HEK293 (cell line): ENCODE measurements around the gene MAMDC2.

Experiments
- GLI2 ChIP-seq: fragments of 450-650 bp; formaldehyde crosslinking; IDR thresholded peaks from 2 replicates; pipeline ENCODE4; 2017; ENCODE audit warnings: missing biosample characterization, missing genetic modification characterization, low read depth, borderline replicate concordance
- SETDB1 ChIP-seq: IDR thresholded peaks from one replicate; pipeline ENCODE4 v1.6.1; 2017; ENCODE audit warnings: mild to moderate bottlenecking, low read length, moderate library complexity, mixed read lengths; ENCODE audit not compliant: insufficient read length
- YY1 ChIP-seq: fragments of 450-650 bp; formaldehyde crosslinking; IDR thresholded peaks from 2 replicates; pipeline ENCODE4 v1.5.1; 2018; ENCODE audit warnings: missing biosample characterization, missing genetic modification characterization
- ZEB2 ChIP-seq: fragments of 450-650 bp; formaldehyde crosslinking; IDR thresholded peaks from 2 replicates; pipeline ENCODE4 v1.5.1; 2016; ENCODE audit warnings: missing biosample characterization, missing genetic modification characterization
- ZNF174 ChIP-seq: fragments of 450-650 bp; formaldehyde crosslinking; IDR thresholded peaks from 2 replicates; pipeline ENCODE4 v1.5.0; 2017; ENCODE audit warnings: missing biosample characterization, mild to moderate bottlenecking, missing genetic modification characterization
- ZNF2 ChIP-seq: fragments of 450-650 bp; formaldehyde crosslinking; IDR thresholded peaks from 2 replicates; pipeline ENCODE4 v1.5.1; 2016; ENCODE audit warnings: missing biosample characterization, missing genetic modification characterization
- ZNF324 ChIP-seq: fragments of 450-650 bp; formaldehyde crosslinking; IDR thresholded peaks from 2 replicates; pipeline ENCODE4 v1.5.1; 2016; ENCODE audit warnings: missing biosample characterization, missing genetic modification characterization
- ZNF785 ChIP-seq: fragments of 450-650 bp; formaldehyde crosslinking; IDR thresholded peaks from 2 replicates; pipeline ENCODE4 v1.5.1; 2016; ENCODE audit warnings: missing biosample characterization, missing genetic modification characterization
- TF ChIP-seq, protein P1 (sequence below): fragments of 450-650 bp; formaldehyde crosslinking; IDR thresholded peaks from 2 replicates; pipeline ENCODE4 v1.5.1; 2016; ENCODE audit warnings: missing biosample characterization, missing genetic modification characterization

- no peak for TF ChIP-seq ZNF2 (tag by site-specific recombination)
- TF ChIP-seq SETDB1: no peak
- TF ChIP-seq, protein P1, sequence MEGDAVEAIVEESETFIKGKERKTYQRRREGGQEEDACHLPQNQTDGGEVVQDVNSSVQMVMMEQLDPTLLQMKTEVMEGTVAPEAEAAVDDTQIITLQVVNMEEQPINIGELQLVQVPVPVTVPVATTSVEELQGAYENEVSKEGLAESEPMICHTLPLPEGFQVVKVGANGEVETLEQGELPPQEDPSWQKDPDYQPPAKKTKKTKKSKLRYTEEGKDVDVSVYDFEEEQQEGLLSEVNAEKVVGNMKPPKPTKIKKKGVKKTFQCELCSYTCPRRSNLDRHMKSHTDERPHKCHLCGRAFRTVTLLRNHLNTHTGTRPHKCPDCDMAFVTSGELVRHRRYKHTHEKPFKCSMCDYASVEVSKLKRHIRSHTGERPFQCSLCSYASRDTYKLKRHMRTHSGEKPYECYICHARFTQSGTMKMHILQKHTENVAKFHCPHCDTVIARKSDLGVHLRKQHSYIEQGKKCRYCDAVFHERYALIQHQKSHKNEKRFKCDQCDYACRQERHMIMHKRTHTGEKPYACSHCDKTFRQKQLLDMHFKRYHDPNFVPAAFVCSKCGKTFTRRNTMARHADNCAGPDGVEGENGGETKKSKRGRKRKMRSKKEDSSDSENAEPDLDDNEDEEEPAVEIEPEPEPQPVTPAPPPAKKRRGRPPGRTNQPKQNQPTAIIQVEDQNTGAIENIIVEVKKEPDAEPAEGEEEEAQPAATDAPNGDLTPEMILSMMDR: no peak
- no peak for TF ChIP-seq ZEB2
- no peak for TF ChIP-seq GLI2
- no peak for TF ChIP-seq ZNF785 (tag by site-specific recombination)
- no peak for TF ChIP-seq ZNF324 (tag by site-specific recombination)
- no peak for TF ChIP-seq ZNF174 (tag by site-specific recombination)
- TF ChIP-seq YY1 (tag by site-specific recombination): no peak
Measured at GRCh38 chr9:70121818-70122436, 78.3 kb downstream of the MAMDC2 start.
